ENCODE data around the gene NFATC1.

GRCh38 chr18:79538635-79539034 lies 142.9 kb downstream of the NFATC1 start:
- no peak for TF ChIP-seq MAX (IDR thresholded peaks at IDR 0.05; ENCODE audit: low read depth)
- no peak for TF ChIP-seq EZH2phosphoT487 (IDR thresholded peaks at IDR 0.05; ENCODE audit: borderline replicate concordance, low read depth)
- TF ChIP-seq CTCF (IDR thresholded peaks at IDR 0.05): no peak
- TF ChIP-seq EP300 (IDR thresholded peaks at IDR 0.05; ENCODE audit: borderline replicate concordance in 1 of 2, low read depth in 1 of 2, low read length in 1 of 2): no peak
- TF ChIP-seq CHD2 (IDR thresholded peaks at IDR 0.05; ENCODE audit: low read length, partially characterized antibody): no peak
- no peak for TF ChIP-seq ZBTB33 (IDR thresholded peaks at IDR 0.05; ENCODE audit: borderline replicate concordance, low read depth)
- no peak for TF ChIP-seq POLR2AphosphoS5 (IDR thresholded peaks at IDR 0.05; ENCODE audit: low read depth, low read length)
- TF ChIP-seq REST (IDR thresholded peaks at IDR 0.05; ENCODE audit: low read depth, low read length): no peak
- no peak for TF ChIP-seq TAF1 (IDR thresholded peaks at IDR 0.05; ENCODE audit: borderline replicate concordance, low read depth, low read length)
- TF ChIP-seq MEF2A (IDR thresholded peaks at IDR 0.05; ENCODE audit: borderline replicate concordance, low read depth): no peak
- no peak for TF ChIP-seq RCOR1 (IDR thresholded peaks at IDR 0.05; ENCODE audit: low read length)
- TF ChIP-seq GATA2 (CRISPR knock-in tag; IDR thresholded peaks at IDR 0.05): no peak
